ENCODE results near the gene PRDM5.

The PRDM5 gene

DNA sequence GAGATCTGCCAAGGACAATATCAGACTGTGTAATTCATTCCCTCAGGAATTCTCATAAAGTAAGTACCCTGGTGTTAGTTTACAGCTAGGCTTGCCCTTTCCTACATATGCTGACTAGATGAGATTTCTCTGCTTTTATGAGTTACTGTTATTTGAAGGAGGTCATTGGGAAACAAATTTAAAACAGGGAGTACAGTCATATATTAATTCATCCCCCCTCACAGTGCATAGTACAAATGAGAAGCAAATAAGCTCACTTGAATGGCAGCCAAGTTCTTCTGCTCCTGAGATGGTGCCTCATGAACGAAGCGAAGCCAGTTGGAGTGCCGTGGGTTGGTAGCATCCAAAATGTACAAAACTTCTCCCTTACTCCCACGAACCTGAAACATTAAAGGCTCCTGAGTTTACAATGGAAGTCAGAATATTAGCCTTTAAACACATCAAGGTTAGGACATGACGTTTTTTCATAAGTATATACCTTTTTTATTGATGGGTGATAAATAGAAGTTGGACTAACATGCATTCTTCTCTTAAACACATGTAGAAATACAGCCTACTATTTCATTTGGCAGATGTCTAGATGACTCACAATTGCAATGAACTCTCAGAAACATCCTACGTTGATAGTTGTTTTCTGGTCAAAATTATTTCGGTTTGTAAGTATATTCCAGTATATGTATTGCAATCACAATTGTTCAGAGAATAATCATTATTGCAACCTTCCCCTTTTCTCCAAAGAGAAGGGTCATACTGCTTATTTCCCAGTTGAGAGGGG lies 69.2 kb downstream of the PRDM5 start:
- no peak for DNase-seq

- DNase-seq, result no peak
Observed at GRCh38 chr4:120850018-120850599, 72.4 kb downstream of the PRDM5 start.

GRCh38 chr4:120847019-120847582 lies 75.4 kb downstream of the PRDM5 start:
- no peak for DNase-seq

GRCh38 chr4:120844528-120844921 lies 78.0 kb downstream of the PRDM5 start:
- DNase-seq, result no peak

GRCh38 chr4:120843849-120844527 lies 78.5 kb downstream of the PRDM5 start:
- DNase-seq, result no peak

DNA sequence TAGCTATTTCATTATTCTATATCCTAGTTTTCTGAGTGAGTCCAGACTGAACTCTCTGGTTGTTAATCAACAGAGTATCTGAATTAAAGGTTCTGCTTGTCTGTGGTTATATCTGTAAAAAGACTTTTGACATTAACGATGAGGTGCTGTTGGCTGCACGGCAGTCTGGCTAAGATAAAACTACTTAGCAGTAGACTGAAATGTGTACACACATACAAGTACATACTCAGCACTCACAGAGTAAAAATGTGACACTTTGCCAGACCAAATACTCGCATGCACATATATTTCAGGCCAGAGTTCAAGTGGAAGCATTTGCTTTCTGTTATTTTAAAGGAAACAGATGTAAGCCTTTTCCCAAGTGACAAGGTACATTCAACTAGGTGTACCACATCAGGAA lies 80.5 kb downstream of the PRDM5 start:
- DNase-seq, result no peak

DNA sequence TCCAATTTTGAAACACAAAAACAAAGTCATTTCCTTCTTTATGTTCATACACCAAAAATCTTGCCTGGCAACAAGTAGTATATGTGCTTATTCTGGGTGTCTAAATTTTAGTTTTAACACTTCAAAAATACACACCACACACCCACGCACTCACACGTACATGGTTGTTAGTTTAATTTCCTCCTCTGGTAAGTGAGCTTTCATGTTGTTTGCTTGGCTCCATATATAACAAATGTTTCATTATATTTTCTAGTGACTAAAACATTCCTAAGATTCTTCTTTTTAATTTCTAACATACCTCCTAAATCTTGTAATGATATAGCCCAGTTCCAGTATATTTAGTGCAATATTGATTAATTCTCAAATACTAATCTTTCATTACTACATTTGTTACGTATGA lies 80.9 kb downstream of the PRDM5 start:
- DNase-seq, result no peak

DNA sequence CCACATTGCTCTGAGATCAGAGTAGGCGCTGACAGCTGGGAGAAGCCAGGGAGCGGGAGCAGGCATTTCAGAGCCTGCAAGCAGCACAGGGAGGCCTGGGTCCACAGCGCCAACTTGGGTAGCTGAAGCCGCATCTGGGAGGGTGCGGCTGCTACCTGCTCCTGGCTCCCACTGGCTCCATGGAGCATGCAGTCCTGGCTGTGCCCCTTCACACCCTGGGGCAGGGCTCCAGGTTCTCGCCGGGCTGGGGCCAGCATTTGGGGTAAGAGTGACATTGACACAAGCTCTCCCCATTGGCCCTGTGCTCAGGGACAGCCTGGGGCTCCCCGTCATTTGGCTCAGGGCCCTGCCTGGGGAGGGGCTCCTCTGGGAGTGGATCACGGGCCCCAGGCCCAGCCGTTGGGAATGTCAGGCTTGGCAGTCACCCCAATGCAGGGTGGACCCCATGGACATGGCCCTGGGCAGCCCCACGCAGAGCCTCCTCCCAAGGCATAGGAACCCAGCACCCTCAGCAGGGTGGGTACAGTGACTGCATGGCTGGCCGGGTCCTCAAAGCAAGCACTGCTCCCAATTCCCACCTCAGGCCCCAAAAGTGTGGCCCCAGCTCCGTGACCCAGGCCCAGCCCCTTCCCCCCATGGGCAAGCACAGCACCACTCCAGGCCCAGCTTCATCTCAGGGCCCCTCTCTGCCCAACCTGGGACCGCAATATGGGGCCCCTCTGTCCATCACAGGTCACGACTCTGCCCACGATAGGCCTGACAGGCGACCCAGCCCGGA lies 82.4 kb downstream of the PRDM5 start:
- DNase-seq, result no peak

- DNase-seq, result no peak
Observed at GRCh38 chr4:120839334-120839973, 83.1 kb downstream of the PRDM5 start.

DNA sequence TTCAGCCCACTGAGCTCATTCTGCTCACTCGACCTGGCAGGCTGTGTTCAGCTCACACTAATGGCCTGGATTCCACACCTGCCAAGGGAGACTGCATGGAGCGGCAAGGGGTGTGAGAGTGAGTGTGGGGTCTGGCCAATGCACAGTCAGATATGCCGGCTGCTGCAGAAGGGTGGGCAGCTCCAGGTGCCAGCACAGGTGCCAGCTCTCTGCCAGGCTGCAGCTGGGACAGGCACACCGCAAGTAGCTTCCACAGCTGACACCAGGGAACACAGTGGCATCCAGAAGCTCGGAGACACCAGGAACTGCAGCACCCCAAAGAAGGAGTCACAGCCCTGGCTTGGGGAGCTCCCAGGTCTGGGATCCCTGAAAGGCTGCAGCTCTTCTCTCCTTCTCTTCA lies 83.7 kb downstream of the PRDM5 start:
- no peak for DNase-seq

DNA sequence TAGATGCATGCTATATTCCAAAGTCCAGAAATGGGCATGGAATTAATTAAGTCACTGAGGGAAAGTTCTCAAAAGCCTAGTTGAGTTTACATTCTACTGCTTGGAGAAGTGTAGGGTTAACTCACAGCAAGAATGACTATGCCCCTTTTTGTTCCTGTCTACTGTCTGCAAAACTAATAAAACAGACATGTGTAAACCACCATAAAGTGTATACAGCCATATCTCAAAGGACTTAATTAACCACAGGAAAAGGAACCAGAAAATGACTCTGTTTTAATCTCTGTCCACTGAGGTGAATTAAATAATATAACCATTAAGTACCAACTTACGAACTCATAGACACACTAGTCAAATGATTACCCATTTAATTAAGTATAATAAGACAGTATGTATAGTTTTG lies 84.9 kb downstream of the PRDM5 start:
- no peak for DNase-seq

- DNase-seq, result no peak
Observed at GRCh38 chr4:120835342-120835741, 87.2 kb downstream of the PRDM5 start.

DNA sequence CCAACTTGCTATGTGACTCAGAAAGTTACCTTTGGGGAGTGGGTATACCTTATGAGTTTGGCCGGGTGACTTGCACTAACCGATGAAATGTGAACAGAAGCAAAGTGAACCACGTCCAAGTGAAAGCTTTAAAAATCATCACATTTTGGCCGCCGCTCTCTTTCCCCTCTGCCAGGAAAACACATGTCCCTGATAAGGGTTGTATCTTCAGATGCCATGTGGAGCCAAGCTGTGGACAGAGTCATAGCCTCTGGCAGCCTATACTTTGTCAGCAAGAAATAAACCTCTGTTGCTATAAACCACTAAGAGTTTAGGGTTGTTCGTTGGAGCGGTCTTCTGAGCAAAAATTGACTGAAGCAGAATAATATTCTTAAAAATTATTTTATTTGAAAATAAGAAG lies 92.3 kb downstream of the PRDM5 start:
- no peak for DNase-seq

GRCh38 chr4:120829113-120829831 lies 93.3 kb downstream of the PRDM5 start:
- DNase-seq, result no peak

DNA sequence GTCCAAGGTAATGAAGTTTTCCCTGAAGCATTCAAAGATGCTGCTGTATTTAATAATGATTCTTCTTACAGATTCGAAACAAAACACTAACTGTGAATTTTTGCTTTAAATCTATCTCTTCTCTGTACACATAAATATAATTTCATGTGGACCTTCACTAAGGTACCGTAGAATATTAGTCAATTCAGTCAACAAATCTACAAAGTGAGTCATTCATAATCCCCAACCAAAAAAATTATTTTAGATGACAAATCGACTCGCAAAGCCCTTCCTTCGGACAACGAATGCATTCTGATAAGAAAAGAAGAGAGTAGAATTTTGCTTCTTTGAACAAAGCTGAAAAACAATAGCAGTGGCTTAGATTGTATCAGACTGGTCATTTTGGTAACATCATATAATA lies 95.7 kb downstream of the PRDM5 start:
- DNase-seq, result no peak

DNA sequence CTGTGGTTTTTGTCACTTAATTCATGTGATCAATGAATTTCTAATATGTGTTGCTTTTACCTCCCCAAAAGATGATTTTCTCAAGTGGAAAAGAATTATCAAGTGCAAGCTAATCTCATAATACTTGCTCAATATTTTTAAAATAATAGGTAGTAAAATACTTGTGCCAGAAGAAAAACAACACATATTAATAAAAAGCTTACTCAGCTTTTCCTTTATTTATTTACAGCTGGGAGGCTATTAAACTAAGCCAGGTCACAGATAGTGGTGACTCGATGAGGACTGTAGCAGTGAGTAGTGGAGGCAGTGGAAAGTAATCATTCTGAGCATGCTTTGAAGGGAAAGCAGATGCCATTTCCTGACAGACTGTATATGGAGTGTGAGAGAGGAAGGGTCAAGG lies 96.1 kb downstream of the PRDM5 start:
- DNase-seq, result no peak

DNA sequence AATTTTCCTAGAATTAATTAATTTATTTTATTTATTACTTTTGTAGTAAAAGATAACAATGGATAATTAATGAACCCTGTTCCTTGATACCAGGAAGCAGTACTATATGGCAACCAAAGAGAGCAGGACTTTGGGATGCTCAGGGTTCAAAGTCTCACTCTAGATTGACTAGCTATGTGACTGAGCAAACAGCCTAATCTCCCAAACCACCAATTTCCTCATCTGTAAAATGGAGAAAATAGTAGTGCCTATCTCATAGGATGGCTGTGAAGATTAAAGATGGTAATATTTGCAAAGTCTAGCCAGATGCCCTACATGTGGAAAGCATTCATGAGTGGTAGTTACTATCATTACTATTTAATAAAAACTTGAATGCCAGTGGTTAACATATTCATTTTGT lies 97.6 kb downstream of the PRDM5 start:
- DNase-seq, result no peak

DNA sequence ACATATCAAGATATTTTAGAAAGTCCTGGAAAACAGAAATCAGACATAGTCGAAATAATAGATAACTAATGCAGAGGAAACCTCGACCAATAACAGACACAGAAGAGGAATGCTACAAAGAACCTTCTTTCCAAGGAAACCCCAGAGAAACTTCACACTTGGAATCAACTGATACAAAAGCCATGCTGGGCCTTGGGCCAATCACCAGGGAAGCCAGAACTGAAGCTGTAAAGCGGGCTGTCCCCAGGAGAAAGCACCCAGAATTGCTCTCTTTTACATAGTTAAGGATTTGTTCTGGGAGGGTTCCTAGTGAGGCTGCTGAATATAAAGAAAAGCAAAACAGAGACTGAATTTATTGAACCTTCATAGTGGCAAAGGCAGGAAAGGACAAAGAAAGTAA lies 100.5 kb downstream of the PRDM5 start:
- DNase-seq, result no peak

- DNase-seq, result no peak
Observed at GRCh38 chr4:120821029-120821428, 101.5 kb downstream of the PRDM5 start.

DNA sequence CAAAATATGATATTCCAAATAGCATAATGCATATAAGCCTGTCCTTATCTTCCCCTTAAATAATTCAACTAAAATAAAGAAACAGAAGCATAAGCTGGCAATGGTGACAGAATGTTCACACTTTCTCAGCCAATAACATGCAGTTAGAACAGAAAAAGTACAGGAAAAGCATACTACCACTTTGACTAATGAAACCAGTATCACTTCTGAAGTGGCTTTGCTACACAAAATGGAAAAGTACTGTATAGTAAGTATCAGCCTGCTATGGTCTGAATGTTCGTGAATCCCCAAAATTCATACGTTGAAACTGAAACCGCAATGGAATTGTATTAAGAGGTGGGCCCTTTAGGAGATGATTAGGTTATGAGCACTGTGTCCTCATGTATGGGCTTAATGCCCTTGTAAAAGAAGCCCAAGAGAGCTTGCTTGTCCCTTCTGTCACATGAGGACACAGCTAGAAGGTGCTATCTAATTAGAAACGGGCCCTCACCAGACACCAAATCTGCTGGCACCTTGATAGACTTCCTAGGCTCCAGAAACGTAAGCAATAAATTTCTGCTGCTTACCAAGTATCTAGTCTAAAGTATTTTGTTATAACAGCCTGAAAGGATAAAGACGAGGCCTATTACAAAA lies 102.6 kb downstream of the PRDM5 start:
- no peak for DNase-seq

GRCh38 chr4:120816296-120816965 lies 106.1 kb downstream of the PRDM5 start:
- DNase-seq, result no peak
